Liver (tissue), 3 donors: Measurements from ENCODE around the gene PRMT9.

Experiments
- CTCF ChIP-seq: fragments of 150-350 bp; IDR thresholded peaks from 2 replicates; pipeline ENCODE4 v1.5.1; 2017; ENCODE audit warnings: improper control_type of control experiment, low read depth, low read length; ENCODE audit not compliant: missing input control
- EGR1 ChIP-seq, 2 donors: IDR thresholded peaks; 2 replicates each; pipeline ENCODE4 v1.6.1; 2016 to 2018; ENCODE audit warnings: antibody characterized with exemption in 2 of 2, low read depth in 2 of 2
- HNF4A ChIP-seq, 2 donors: conservative IDR thresholded peaks; 2 replicates each; pipeline ENCODE4 v1.6.1; 2016; ENCODE audit warnings: antibody characterized with exemption in 2 of 2, mild to moderate bottlenecking in 2 of 2
- NR2F2 ChIP-seq: IDR thresholded peaks from 2 replicates; pipeline ENCODE4 v1.6.1; 2016; ENCODE audit warnings: antibody characterized with exemption
- SP1 ChIP-seq: IDR thresholded peaks from 2 replicates; pipeline ENCODE4 v1.6.1; 2018; ENCODE audit warnings: antibody characterized with exemption, mild to moderate bottlenecking
- TAF1 ChIP-seq: conservative IDR thresholded peaks from 2 replicates; pipeline ENCODE4 v1.6.1; 2016; ENCODE audit warnings: antibody characterized with exemption, mild to moderate bottlenecking
- YY1 ChIP-seq: IDR thresholded peaks from 2 replicates; pipeline ENCODE4 v1.6.1; 2016; ENCODE audit warnings: antibody characterized with exemption, mild to moderate bottlenecking
- TF ChIP-seq, protein P1 (sequence below): IDR thresholded peaks from 2 replicates; pipeline ENCODE4 v1.6.1; 2016; ENCODE audit warnings: antibody characterized with exemption, mild to moderate bottlenecking
- TF ChIP-seq, protein P2 (sequence below): IDR thresholded peaks from 2 replicates; pipeline ENCODE4 v1.6.1; 2016; ENCODE audit warnings: antibody characterized with exemption
- TF ChIP-seq, protein P3 (sequence below): IDR thresholded peaks from 2 replicates; pipeline ENCODE4 v1.6.1; 2016; ENCODE audit warnings: antibody characterized with exemption
- donor health status: healthy.
- donor health status: healthy.

DNA sequence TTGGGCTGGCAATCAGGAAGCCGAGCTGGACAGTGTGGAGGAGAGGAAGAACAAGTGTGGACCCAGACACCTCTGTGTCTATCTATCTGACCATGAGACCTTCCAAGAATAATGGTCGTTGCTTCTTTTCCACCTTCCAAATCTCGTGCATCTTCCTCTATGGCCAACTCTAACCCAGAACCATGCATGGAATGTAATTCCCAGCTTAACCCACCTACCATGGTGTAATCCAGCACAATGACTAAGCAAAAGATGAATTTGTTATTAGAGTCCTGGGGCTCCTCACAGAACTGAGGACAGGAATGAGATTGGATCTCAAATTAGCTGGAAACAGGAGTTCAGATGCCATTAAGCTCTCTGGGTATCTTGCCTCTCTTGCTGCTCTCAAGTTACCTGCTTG is 84.2 kb downstream of the PRMT9 start:
- TF ChIP-seq CTCF (no peak), TAF1 (no peak), NR2F2 (no peak), HNF4A (conservative IDR thresholded peaks at IDR 0.05) (no peak), SP1 (no peak), EGR1 (IDR thresholded peaks at IDR 0.05; ENCODE audit: low read depth in 2 of 2) (no peak), YY1 (no peak)
- TF ChIP-seq, protein P1, sequence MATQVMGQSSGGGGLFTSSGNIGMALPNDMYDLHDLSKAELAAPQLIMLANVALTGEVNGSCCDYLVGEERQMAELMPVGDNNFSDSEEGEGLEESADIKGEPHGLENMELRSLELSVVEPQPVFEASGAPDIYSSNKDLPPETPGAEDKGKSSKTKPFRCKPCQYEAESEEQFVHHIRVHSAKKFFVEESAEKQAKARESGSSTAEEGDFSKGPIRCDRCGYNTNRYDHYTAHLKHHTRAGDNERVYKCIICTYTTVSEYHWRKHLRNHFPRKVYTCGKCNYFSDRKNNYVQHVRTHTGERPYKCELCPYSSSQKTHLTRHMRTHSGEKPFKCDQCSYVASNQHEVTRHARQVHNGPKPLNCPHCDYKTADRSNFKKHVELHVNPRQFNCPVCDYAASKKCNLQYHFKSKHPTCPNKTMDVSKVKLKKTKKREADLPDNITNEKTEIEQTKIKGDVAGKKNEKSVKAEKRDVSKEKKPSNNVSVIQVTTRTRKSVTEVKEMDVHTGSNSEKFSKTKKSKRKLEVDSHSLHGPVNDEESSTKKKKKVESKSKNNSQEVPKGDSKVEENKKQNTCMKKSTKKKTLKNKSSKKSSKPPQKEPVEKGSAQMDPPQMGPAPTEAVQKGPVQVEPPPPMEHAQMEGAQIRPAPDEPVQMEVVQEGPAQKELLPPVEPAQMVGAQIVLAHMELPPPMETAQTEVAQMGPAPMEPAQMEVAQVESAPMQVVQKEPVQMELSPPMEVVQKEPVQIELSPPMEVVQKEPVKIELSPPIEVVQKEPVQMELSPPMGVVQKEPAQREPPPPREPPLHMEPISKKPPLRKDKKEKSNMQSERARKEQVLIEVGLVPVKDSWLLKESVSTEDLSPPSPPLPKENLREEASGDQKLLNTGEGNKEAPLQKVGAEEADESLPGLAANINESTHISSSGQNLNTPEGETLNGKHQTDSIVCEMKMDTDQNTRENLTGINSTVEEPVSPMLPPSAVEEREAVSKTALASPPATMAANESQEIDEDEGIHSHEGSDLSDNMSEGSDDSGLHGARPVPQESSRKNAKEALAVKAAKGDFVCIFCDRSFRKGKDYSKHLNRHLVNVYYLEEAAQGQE = no peak
- TF ChIP-seq, protein P2, sequence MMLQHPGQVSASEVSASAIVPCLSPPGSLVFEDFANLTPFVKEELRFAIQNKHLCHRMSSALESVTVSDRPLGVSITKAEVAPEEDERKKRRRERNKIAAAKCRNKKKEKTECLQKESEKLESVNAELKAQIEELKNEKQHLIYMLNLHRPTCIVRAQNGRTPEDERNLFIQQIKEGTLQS = no peak
- TF ChIP-seq, protein P3, sequence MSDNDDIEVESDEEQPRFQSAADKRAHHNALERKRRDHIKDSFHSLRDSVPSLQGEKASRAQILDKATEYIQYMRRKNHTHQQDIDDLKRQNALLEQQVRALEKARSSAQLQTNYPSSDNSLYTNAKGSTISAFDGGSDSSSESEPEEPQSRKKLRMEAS = no peak
